Stimulated activated CD4-positive, alpha-beta T cell treated with anti-CD3 and anti-CD28 coated beads, Interleukin-12 subunit alpha, Interleukin-12 subunit beta, amount 100 ng/mL, for 24 hours (primary cell): ENCODE data around the gene NSD1.
"Not testable (repeated sequence)": the region's sequence is repeated elsewhere in the genome, so short reads cannot be mapped to it uniquely, and the experiment has no call there.

Experiments
- DNase-seq, 2 experiments: peaks; one replicate each; pipeline ENCODE4 v3.0.0-alpha.2; 2020; ENCODE audit warnings: low read depth in 2 of 2

NSD1 gene

GRCh38 chr5:177130211-177131018 lies 3.2 kb upstream of the NSD1 start:
- no peak for DNase-seq

DNA sequence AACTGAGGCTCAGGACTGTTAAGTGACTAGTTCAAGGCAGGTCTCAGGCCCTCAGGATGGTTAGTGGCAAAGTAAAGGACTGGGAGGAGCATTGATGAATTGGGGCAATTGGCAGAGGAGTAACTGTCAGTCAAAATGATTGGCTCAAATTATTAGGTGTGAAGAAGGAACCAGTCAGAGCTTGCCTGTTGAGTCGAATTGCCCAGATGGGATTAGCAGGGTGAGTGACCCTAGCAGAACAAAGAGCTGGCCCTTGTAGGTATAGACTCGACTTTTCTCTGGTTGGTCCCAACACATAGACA lies 2.6 kb upstream of the NSD1 start:
- DNase-seq = no peak

DNA sequence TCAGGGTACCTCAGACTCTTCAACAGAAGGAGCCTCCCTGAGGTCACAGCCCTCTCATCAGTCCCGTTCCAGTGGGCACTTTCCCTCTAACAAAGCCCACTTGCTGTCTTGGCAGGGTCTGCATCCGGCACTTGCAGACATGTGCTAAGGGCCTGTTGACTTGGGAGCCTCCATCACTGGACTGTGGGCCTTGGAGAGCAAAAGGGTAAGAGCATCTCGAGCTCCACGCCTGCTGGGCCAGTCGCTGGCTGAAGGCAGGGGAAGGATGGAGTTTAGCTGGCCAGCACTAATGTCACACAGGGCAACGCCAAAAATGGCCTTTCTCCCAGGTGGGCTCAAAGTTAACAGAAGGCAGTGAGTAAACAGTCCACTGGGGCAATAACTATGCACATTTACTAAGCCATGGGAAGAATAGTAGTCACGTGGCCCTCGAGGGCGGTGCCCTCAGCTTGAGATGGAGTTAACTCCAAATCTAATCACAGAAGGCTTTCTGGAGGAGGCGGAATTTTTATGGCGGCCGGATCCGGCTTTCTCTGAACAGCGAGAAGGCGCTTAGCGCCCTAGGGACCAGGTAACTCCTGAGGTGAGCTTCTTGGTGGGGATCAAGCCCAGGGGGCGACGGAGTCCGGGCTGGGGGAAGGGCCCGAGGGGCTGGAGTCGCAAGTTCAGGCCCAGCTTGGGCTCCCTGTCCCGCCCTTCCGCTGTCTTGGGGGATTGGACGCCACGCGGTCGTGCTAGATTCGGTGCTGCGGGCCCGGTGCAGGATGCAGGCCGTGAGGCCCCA lies 2.0 kb upstream of the NSD1 start:
- no peak for DNase-seq

DNA sequence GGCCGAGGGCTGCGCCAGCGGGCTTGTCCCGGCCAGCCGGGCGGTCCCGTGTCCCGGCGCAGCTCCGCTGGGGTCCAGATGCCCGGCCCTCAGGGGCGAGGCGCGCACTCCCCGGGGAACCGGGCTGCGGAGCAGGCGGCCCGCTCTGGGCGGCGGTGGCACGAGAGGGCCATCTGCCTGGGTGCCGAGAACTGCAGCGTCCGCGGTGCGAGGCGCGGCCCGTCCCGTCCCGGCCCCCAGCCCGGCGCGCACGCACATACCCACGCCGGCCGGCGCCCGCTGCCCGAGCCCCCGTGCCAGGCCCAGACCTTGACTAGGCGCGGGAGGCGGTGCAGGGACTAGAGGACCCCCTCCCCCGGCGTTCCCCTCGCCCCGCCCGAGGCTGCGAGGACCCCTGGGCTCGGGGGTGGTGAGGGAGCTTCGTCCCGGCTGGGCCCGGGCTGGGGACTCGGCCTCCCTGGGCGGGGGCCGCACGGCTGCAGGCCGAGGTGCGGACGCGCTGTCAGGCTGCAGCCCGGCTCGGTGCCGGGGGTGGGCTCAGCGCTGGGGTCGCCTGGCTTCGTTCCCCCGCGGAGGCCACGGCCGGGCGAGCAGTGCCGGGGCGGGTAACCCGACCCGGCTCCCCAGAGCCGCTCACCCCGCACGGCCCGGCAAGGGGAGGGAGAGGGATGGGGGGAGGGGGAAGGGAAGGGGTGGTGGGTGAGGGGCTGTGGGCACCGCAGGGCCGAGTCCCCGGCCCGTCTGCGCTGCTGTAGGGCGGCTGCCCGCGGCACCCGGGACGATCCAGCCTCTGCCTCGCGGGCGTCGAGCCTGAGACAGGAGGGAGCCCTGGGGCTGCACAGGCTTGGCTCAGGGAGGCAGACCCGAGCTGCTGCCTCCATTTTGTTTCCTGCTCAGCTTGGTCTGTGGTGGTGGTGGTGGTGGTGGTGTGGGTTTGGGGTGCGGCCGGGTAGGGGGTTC lies 1.2 kb upstream of the NSD1 start:
- no peak for DNase-seq

DNA sequence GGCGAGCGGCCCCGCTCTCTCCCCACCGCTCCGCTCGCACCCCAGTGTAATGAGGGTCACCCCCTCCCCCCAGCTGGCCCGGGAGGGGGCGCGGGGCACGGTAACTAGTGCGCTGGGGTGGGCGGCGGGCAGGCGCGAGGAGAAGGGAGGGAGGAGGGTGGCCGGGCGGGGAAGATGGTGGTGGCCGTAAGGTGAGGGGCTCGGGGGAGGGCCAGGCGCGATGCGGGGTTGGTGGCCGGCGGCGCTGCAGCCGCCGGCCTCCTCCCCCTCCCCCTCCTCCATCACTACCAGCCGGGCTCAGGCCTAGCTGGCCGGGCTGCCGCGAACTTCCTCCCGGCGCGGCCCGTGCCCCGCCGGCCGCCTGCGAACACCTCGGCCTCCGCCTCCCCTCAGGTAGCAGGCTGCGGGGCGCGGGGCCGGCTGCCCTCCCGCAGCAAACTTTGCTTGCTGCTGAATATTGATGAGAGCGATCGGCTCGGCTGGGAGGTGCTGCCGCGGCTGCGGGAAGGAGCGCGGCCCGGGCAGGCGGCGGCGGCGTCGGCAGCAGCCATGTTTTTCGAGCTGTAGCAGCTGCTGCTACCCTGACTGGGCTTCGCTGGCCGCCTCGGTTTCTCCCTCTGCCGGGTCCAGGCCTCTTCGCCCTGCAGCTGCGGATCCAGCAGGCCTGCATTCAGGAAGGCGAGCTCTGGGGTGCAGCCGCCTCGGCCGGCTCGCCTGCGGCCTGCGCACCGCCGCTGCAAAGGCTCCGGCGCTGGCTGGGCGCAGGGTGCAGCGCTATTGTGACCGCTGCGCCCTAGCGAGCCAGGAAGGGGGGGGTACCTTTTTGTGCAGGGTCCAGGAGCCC lies 502 bp downstream of the NSD1 start:
- no peak for DNase-seq

GRCh38 chr5:177134697-177135225 lies 1.2 kb downstream of the NSD1 start:
- no peak for DNase-seq

GRCh38 chr5:177140312-177140711 lies 6.7 kb downstream of the NSD1 start:
- no peak for DNase-seq

GRCh38 chr5:177141496-177141895 lies 7.9 kb downstream of the NSD1 start:
- DNase-seq = no peak

GRCh38 chr5:177142098-177142611 lies 8.6 kb downstream of the NSD1 start:
- DNase-seq = no peak

DNA sequence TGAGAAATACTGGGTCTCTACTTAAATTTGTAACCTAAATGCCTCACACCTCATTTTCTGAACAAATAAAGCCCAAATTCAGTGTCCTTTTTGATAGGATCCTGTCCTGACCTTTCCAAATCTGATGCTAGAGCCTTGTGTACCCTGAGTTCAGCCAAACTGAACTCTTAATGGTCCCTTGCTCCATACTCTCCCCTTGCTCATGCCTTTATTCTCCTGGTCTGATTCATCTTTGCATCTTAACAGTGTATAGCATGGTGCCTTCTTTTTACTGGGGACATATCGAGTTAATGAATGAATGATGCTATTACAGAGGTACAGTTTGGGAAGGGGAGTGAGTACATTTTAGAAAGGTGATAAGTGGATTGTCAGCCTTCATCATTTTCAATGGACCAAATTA lies 9.2 kb downstream of the NSD1 start:
- no peak for DNase-seq

DNA sequence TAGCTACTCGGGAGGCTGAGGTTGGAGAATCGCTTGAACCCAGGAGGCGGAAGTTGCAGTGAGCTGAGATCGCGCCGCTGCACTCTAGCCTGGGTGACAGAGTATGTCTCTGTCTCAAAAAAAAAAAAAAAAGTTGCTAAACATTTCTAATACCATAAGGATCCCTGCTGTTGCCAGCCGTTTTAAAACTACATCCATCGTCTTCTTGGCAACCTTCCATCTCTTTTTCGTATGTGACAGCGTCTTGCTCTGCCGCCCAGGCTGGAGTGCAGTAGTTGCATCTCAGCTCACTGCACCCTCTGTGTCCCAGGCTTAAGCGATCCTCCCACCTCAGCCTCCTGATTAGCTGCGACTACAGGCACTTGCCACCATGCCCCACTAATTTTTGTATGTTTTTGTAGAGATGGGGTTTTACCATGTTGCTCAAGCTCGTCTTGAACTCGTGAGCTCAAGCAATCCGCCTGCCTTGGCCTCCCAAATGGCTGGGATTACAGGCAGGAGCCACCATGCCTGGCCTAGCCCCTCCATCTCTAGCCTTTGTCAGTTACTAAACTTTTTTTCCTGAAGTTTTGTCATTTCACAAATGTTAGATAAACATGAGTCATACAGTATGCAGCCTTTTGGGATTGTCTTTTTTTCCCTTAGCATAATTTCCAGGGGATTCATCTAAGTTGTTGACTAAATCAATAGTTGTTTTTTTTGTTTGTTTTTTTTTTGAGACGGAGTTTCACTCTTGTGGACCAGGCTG lies 13.5 kb downstream of the NSD1 start:
- no peak for DNase-seq

GRCh38 chr5:177150061-177150460 lies 16.5 kb downstream of the NSD1 start:
- not testable (repeated sequence) for DNase-seq

- DNase-seq = no peak
Observed at GRCh38 chr5:177154003-177154643, 20.6 kb downstream of the NSD1 start.

DNA sequence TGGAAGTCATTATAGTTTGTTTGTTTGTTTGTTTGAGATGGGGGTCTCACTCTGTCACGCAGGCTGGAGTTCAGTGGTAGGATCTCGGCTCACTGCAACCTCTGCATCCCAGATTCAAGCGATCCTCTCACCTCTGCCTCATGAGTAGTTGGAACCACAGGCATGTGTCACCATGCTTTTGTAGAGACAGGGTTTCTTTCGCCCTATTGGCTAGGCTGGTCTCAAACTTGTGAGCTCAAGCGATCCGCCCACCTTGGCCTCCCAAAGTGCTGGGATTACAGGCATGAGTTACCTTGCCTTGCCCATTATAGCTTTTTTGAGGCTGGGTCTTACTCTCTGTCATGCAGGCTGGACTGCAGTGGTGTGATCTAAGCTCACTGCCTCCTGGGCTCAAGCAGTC lies 28.8 kb downstream of the NSD1 start:
- no peak for DNase-seq

DNA sequence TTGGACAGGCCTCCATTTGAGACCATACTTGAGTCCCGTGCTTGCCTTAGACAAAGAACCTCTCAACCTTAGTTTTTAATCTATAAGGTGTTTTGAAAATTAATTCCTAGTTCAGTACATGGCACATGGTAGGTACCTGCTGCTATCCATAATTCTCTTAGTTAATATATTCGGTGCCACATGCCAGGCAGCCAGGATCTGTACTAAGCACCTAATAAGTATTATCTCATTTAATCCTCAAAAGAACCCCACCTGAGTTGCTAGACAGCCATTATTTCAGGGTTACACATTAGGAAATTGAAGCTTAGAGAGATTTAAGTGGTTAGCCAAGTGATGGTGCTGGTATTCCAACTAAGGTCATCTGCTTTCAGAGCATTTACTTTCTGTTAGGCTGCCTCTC lies 29.9 kb downstream of the NSD1 start:
- DNase-seq = no peak

DNA sequence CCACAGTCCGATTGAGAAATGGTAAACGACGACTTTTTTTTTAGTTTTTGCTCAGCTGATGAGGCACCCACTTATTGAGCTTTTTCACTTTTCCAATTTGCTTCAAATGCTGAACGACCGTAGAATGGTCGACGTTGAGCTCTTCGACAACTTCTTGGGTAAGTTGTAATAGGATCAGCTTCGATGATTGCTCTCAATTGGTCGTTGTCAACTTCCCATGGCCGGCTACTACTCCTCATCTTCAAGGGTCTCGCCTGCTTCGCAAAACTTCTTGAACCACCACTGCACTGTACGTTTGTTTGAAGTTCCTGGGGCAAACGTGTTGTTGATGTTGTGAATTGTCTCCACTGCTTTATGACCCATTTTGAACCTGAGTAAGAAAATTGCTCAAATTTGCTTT lies 35.7 kb downstream of the NSD1 start:
- no peak for DNase-seq

DNA sequence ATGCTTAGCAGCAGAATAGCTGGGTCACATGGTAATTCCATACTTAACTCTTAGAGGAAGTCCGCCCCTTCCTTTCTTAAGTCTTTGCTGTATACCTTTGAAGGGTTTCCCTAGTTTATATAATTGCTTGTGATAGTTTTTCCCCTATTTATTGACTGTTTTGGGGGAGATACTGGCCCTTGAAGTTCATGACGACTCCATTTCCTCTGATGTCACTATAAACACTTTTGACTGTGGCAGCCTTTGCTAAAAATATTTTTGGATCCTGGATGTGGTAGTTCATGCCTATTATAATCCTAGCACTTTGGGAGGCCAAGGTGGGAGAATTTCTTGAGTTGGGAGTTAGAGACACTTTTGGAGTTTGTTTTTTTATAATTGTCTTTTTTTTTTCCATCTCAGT lies 38.4 kb downstream of the NSD1 start:
- DNase-seq = no peak

DNA sequence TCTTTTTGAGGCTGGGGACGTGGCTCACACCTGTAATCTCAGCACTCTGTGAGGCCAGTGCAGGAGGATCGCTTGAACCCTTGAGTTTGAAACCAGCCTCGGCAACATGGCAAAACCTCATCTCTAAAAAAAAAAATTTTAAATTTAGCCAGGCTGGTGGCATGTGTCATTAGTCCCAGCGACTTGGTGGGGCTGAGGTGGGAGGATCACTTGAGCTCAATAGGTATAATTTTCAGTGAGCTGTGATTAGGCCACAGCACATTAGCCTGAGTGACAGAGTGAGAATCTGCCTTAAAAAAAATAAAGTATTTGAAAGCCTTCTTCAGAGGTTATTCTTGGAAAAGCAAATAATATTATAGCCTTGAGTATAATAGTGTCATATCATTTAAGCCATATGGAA lies 41.8 kb downstream of the NSD1 start:
- no peak for DNase-seq

DNA sequence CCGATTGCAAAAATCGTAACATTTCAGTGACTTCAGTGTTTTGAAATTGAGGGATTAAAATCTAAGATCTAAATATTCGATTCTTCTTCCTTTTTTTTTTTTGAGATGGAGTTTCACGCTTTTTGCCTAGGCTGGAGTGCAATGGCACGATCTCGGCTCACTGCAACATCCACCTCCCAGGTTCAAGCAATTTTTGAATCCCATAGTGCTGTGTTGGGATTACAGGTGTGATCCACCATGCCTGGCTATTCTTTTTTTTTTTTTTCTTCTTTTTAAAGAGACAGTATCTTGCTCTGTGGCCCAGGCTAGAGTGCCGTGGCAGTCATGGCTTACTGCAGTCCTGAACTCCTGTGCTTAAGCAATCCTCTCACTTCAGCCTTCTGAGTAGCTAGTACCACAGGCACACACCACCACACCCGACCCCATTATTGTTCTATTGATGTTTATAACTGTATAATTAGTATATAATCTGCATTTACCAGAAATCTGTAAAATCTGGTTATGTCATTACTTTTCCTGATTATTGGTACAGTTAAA lies 42.7 kb downstream of the NSD1 start:
- no peak for DNase-seq
